ENCODE data around the gene KCNMB2.

GRCh38 chr3:178491751-178492150 is 44.5 kb upstream of the KCNMB2 start:
- no peak for TF ChIP-seq CTCF (IDR thresholded peaks at IDR 0.05)
- TF ChIP-seq EP300 (IDR thresholded peaks at IDR 0.05) = no peak

All from tibial nerve (tissue), 4 donors.